K562 (cell line): ENCODE results near the gene ABL1. TPM values are rescaled to one million over a fixed set of nuclear protein-coding genes. Genes with fewer than 3 reads are reported as not detected.

Source experiments
- ATAC-seq: fragments of 200-7000 bp; cut with Tn5 transposase; 3 replicates; pipeline ENCODE4 v1.9.1; 2020; ENCODE audit warnings: moderate library complexity
- BruUV-seq: library from RNA; stranded (reverse); fragments of 400-500 nt; replicated peaks from 2 replicates; lab custom pipeline; 2021; lab: Mats Ljungman, UMichigan
- CTCF ChIA-PET: fragments of 300-600 bp; formaldehyde crosslinking; extraction: SDS; loops from one replicate; lab custom pipeline; 2021; ENCODE audit warnings: low intra/inter-chr PET ratio; lab: Yijun Ruan, JAX
- POLR2A ChIA-PET: fragments of 300-600, 350-650 bp; sonication (Branson Sonifier 250); formaldehyde crosslinking; extraction: SDS; loops from one replicate; lab custom pipeline; 2021; ENCODE audit warnings: antibody characterized with exemption, inconsistent platforms; lab: Yijun Ruan, JAX
- DNase-seq, 4 experiments: peaks; one replicate each; pipeline versions ENCODE4 v3.0.0 to v3.0.0-alpha.2; 2011 to 2018; ENCODE audit warnings: low spot score in 3 of 4, mixed read lengths in 3 of 4; ENCODE audit errors: extremely low read depth in 1 of 4
- FAIRE-seq: peaks from 2 replicates; lab custom pipeline; 2011; peaks lifted over from hg19 to GRCh38; lab: Jason Lieb, UNC
- H2AFZ ChIP-seq: 2 replicates; pipeline ENCODE4 v1.6.0; 2011; ENCODE audit warnings: low read depth, low read length, control low read depth, inconsistent platforms
- H3K27ac ChIP-seq: fragments of 200-600 bp; 3 replicates; pipeline ENCODE4 v1.8.0; 2011; ENCODE audit warnings: low read depth, mild to moderate bottlenecking, control low read depth, inconsistent platforms, low read length, moderate library complexity, mixed read lengths; ENCODE audit errors: extremely low read depth
- H3K27me3 ChIP-seq, 2 experiments: fragments of 300-600 bp in 1 of 2; 2 replicates in 1 of 2; 3 replicates in 1 of 2; pipeline versions ENCODE4 v1.6.0 to v1.8.0; 2011; ENCODE audit warnings: inconsistent platforms in 2 of 2, low read length in 2 of 2, mild to moderate bottlenecking in 1 of 2, mixed read lengths in 1 of 2, moderate library complexity in 1 of 2; ENCODE audit not compliant: control insufficient read depth in 2 of 2, insufficient read depth in 2 of 2
- H3K36me3 ChIP-seq: fragments of 300-600 bp; 3 replicates; pipeline ENCODE4 v1.8.0; 2011; ENCODE audit warnings: mild to moderate bottlenecking, low read length, inconsistent platforms; ENCODE audit not compliant: control insufficient read depth, insufficient read depth
- H3K4me1 ChIP-seq, 2 experiments: fragments of 200-600 bp in 1 of 2; replicated peaks in 1 of 2; 2 replicates in 1 of 2; 3 replicates in 1 of 2; pipeline versions ENCODE4 v1.5.1 to v1.8.0; 2011; ENCODE audit warnings: inconsistent platforms in 2 of 2, low read length in 2 of 2, mild to moderate bottlenecking in 1 of 2, mixed read lengths in 1 of 2, moderate library complexity in 1 of 2; ENCODE audit not compliant: control insufficient read depth in 2 of 2, insufficient read depth in 2 of 2
- H3K4me2 ChIP-seq: 2 replicates; pipeline ENCODE4 v1.6.1; 2011; ENCODE audit warnings: low read length, control low read depth, inconsistent platforms, mixed read lengths; ENCODE audit not compliant: insufficient read depth
- H3K4me3 ChIP-seq: fragments of 200-600 bp; sonication (generic), shearing (Covaris generic); 2 replicates; pipeline ENCODE4 v1.5.1; 2016; ENCODE audit warnings: control low read depth, inconsistent platforms
- H3K79me2 ChIP-seq: fragments of 200-600 bp; 3 replicates; pipeline ENCODE4 v1.8.0; 2011; ENCODE audit warnings: low read length, inconsistent platforms; ENCODE audit not compliant: control insufficient read depth, insufficient read depth
- H3K9ac ChIP-seq, 2 experiments: 2 replicates each; pipeline versions ENCODE4 v1.6.0 to v1.6.1; 2011; ENCODE audit warnings: low read depth in 2 of 2, low read length in 2 of 2, control low read depth in 1 of 2, inconsistent platforms in 1 of 2, mild to moderate bottlenecking in 1 of 2, mixed read lengths in 1 of 2; ENCODE audit not compliant: insufficient read depth in 1 of 2
- H3K9me1 ChIP-seq: one replicate; pipeline ENCODE4 v1.6.0; 2011; ENCODE audit warnings: inconsistent platforms, mild to moderate bottlenecking, low read length, moderate library complexity; ENCODE audit not compliant: control insufficient read depth, insufficient read depth
- H3K9me3 ChIP-seq: replicated peaks from 2 replicates; pipeline ENCODE4 v1.5.1; 2011; ENCODE audit warnings: low read depth, low read length, inconsistent platforms; ENCODE audit not compliant: control insufficient read depth, insufficient read depth
- H4K20me1 ChIP-seq: replicated peaks from 2 replicates; pipeline ENCODE4 v1.6.1; 2011; ENCODE audit warnings: low read length, inconsistent platforms, mixed read lengths; ENCODE audit not compliant: control insufficient read depth, insufficient read depth
- CREB1 ChIP-seq, 2 experiments: sonication (generic) in 1 of 2; formaldehyde crosslinking in 1 of 2; IDR thresholded peaks; 2 replicates each; pipeline versions ENCODE4 v1.6.1 to v1.8.0; 2012 to 2022; ENCODE audit warnings: inconsistent platforms in 1 of 2, mild to moderate bottlenecking in 1 of 2, missing genetic modification reagents in 1 of 2, moderate library complexity in 1 of 2
- SMAD3 ChIP-seq: fragments of 450-650 bp; formaldehyde crosslinking; conservative IDR thresholded peaks from 2 replicates; pipeline ENCODE4 v1.4.0; 2020; ENCODE audit warnings: mild to moderate bottlenecking
- ZBTB17 ChIP-seq: fragments of 450-650 bp; formaldehyde crosslinking; IDR thresholded peaks from 2 replicates; pipeline ENCODE4 v1.4.0; 2020; ENCODE audit warnings: mild to moderate bottlenecking
- ZBTB7A ChIP-seq: IDR thresholded peaks from 2 replicates; pipeline ENCODE4 v1.6.1; 2011; ENCODE audit warnings: low read depth, mild to moderate bottlenecking, low read length, moderate library complexity, borderline replicate concordance; ENCODE audit not compliant: control insufficient read depth
- WGBS: fragments of 100-300 bp; shearing (Covaris generic); methylation state at CpG from one replicate; pipeline ENCODE4 v1.1.6; 2016; ENCODE audit warnings: low coverage, mixed read lengths; ENCODE audit not compliant: insufficient coverage; ENCODE audit errors: missing lambda C conversion rate; 5-methylcytosine and 5-hydroxymethylcytosine counted together
- in situ Hi-C: fragments of 300-500 bp; cut with MboI; formaldehyde crosslinking; loops from 4 replicates; pipeline ENCODE4 v1.15.0; 2018; ENCODE audit warnings: inconsistent platforms, mixed read lengths
- intact Hi-C: fragments of 100-400 bp; cut with micrococcal nuclease; formaldehyde crosslinking; loops from 2 replicates; pipeline ENCODE4 v1.14.2; 2022
- polyA plus RNA-seq, 8 experiments: library from polyadenylated mRNA; depleted of rRNA in 4 of 8; stranded (reverse) in 5 of 8; unstranded in 3 of 8; fragments of >200 nt; fragmentation: Nextera tagmentation in 2 of 8; fragmentation: Illumina TruSeq in 1 of 8; extraction: Ambion mirVana in 2 of 8; extraction: Trizol in 1 of 8; gene quantifications; 2 replicates each; pipeline versions ENCODE4 v1.2.1 to v1.2.3, GENCODE V29; 2011 to 2014; ENCODE audit warnings: inconsistent platforms in 1 of 8, missing spikeins in 1 of 8
- total RNA-seq, 7 experiments: library from RNA; depleted of rRNA in 6 of 7; stranded (reverse); fragments of >200 nt in 6 of 7; fragmentation: Illumina TruSeq in 2 of 7; extraction: Trizol in 2 of 7; gene quantifications; 2 replicates each; pipeline versions ENCODE4 v1.2.1 to v1.2.3, GENCODE V29; 2011 to 2021; ENCODE audit warnings: low replicate concordance in 1 of 7
- TF ChIP-seq, protein P1 (sequence below): sonication (generic); formaldehyde crosslinking; IDR thresholded peaks from 2 replicates; pipeline ENCODE4 v1.8.1; 2023; ENCODE audit warnings: mild to moderate bottlenecking, missing genetic modification reagents
- TF ChIP-seq, protein P2 (sequence below): fragments of 450-650 bp; IDR thresholded peaks from 2 replicates; pipeline ENCODE4 v1.6.1; 2016; ENCODE audit warnings: antibody characterized with exemption

ABL1 gene
- total and polyA plus RNA-seq, 9 of the 15 experiments (the other 6 are each of a cell fraction or from before 2014, with no cell fraction given) = 1.5 to 130 (median 37.8) TPM

DNA sequence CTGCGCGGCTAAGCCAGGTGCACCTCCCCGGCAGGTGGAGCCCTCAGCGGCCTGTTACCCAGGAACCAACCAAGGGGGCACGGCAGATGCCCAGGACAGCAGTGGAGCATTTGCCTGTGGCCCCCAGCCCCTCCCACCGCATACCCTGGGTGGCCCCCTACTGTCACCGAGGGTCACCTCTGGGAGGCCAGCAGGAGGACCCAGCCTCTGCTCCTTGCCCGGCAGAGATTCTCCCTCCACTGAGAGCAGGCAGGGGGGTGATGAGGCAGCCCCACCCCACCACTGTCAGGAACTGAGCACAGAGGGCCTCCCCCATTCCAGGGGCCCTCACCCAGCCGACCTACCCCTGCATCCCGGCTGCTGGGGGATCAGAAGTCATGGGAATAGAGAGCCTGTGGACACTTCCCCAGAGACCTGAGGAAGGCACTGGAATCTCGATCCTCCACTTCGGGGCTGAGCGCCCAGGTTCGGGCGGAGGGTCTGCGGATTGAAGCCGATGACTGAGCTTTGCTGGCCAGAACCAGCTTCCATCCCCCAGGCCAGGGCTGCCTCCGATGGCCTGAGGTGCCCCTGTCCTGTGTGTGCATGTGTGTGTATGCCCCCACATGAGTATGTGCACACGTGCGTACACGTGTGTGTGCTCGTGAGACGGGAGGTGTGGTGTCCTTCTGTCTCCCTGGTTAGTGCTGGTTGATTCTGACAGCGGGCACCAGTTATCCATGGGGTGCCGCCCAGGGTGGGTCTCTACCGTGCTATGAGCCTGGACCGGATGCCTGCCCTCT, 61.4 kb downstream of the ABL1 start, which contains the start of gene QRFP:
Gene QRFP (minus strand): TSS at position 580 of the 782 bp plus-strand sequence. CDS start 2,974 bp downstream, outside the sequence.
- Histone ChIP-seq H4K20me1 (peaks cover 94% of the 10 kb centered on the region), H3K27ac (no peak within 1 kb of the TSS), H3K4me2 (no peak within 1 kb of the TSS), H3K36me3 (peaks cover 7% of the 10 kb centered on the region; the same call in 2 of the 3 replicates), H3K4me3 (no peak within 1 kb of the TSS), H3K79me2 (no peaks in the 10 kb centered on the region), H3K9me1 (peaks cover 15% of the 10 kb centered on the region), H3K27me3 (peaks cover 44 to 57% of the 10 kb centered on the region in 2 experiments), H2AFZ (no peak within 1 kb of the TSS), H3K9ac (peak within 1 kb of the TSS in 1 of 2 experiments; percentile 40; a peak in 2 of 4 replicates), H3K9me3 (no peaks in the 10 kb centered on the region), H3K4me1 (peaks cover 6 to 71% of the 10 kb centered on the region in 2 experiments; a peak in 4 of 5 replicates)
- intact Hi-C loops = no loop called here
- DNase-seq (peak in 2 of 4 experiments; percentile 73 to 82), ATAC-seq (0 out of 3 replicates have a peak, but pooled peaks have one; percentile 0), FAIRE-seq (no peak)
- BruUV-seq = no TSS peak
- POLR2A ChIA-PET = interaction anchor here (0.6 to 11.0 kb wide), 10 partner anchors 8 to 153 kb away, joined by 3 to 334 read pairs (median 6); no protein-coding TSS in a partner anchor
- CTCF ChIA-PET = no interaction called here
- in situ Hi-C loops = no loop called here
- TF ChIP-seq SMAD3 (CRISPR knock-in tag) (no peak), ZBTB17 (CRISPR knock-in tag) (no peak), ZBTB7A (no peak), CREB1 (IDR thresholded peaks at IDR 0.05) (no peak), CREB1 (CRISPR knock-in tag; IDR thresholded peaks at IDR 0.05) (no peak)
- TF ChIP-seq, protein P1, sequence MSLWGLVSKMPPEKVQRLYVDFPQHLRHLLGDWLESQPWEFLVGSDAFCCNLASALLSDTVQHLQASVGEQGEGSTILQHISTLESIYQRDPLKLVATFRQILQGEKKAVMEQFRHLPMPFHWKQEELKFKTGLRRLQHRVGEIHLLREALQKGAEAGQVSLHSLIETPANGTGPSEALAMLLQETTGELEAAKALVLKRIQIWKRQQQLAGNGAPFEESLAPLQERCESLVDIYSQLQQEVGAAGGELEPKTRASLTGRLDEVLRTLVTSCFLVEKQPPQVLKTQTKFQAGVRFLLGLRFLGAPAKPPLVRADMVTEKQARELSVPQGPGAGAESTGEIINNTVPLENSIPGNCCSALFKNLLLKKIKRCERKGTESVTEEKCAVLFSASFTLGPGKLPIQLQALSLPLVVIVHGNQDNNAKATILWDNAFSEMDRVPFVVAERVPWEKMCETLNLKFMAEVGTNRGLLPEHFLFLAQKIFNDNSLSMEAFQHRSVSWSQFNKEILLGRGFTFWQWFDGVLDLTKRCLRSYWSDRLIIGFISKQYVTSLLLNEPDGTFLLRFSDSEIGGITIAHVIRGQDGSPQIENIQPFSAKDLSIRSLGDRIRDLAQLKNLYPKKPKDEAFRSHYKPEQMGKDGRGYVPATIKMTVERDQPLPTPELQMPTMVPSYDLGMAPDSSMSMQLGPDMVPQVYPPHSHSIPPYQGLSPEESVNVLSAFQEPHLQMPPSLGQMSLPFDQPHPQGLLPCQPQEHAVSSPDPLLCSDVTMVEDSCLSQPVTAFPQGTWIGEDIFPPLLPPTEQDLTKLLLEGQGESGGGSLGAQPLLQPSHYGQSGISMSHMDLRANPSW (CRISPR knock-in tag) = peak; percentile 75; the same call in 1 of the 2 replicates
- TF ChIP-seq, protein P2, sequence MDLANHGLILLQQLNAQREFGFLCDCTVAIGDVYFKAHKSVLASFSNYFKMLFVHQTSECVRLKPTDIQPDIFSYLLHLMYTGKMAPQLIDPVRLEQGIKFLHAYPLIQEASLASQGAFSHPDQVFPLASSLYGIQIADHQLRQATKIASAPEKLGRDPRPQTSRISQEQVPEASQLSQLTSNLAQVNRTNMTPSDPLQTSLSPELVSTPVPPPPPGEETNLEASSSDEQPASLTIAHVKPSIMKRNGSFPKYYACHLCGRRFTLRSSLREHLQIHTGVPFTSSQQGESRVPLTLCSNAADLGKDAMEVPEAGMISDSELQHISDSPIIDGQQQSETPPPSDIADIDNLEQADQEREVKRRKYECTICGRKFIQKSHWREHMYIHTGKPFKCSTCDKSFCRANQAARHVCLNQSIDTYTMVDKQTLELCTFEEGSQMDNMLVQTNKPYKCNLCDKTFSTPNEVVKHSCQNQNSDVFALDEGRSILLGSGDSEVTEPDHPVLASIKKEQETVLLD = no peak
- 23% methylated on average over 27 of the region's 27 CpGs for WGBS
